Measurements from ENCODE around the gene SUPT20HL1.
"Not testable (repeated sequence)": the region's sequence is repeated elsewhere in the genome, so short reads cannot be mapped to it uniquely, and the experiment has no call there.

SUPT20HL1 gene

DNA sequence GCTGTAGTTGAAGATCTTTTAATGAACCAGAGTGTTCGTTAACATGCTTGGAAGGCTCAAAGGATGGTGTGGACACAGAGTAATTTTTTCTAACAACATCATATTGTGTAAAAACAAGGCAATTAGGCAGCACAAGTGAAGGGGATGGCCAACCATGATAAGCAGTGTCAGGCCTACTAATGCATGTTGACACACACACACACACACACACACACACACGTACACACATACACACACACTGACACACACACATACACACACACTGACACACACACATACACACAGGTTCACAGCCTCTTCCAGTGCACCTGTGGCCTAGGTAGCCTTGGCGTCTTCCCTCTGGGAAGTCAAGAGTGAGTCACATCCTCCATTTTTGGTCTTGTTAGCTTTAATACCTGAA is at the start of gene SUPT20HL1:
Gene SUPT20HL1 (plus strand): TSS at position 368 of the 400 bp plus-strand sequence. CDS start 2,122 bp downstream, outside the sequence.
- in situ Hi-C loops (cut with HindIII; ENCODE audit: low sequenced_read_pairs): no loop called here

DNA sequence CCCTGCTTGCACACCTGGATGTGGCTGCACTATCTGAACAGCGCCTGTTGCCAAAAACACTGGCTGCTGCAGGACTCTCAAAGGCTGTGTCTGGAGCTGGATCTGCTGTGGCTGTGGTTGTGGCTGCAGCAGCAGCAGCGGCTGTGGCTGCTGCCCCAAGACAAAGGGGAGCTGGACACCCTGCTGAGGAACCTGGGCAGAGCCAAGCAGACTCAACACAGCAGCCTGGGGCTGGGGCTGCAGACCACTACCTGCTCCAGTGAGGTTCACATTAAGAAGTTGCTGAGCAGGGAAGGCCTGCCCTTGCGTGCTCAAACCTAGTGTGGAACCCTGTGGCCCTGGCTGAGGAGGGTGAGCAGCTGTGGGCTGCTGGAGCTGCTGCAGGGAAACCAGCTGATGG is 49.5 kb upstream of the SUPT20HL1 start:
- in situ Hi-C loops (cut with HindIII; ENCODE audit: low sequenced_read_pairs): not testable (repeated sequence)

- in situ Hi-C loops (cut with HindIII; ENCODE audit: low sequenced_read_pairs): not testable (repeated sequence)
Measured at GRCh38 chrX:24311507-24312248, 48.8 kb upstream of the SUPT20HL1 start.

DNA sequence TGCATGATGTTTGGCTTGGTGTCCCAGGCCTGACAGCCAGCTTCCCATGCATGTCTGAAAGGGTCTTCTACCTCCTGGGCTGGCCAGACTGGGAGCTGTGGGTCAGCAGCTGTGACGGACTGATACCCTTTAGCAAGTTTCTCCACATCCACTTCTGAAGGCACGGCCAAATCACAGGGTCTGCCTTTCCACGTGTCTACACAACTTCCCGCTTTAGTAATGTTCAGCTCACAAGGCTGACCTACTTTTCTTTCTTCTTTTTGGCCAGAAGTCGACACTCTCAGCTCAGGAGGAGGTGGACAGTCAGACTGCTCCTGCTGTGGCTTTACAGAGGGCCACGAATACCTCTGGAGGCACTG is 48.2 kb upstream of the SUPT20HL1 start:
- in situ Hi-C loops (cut with HindIII; ENCODE audit: low sequenced_read_pairs): not testable (repeated sequence)

GRCh38 chrX:24314019-24314635 is 46.3 kb upstream of the SUPT20HL1 start, which contains the start of gene SUPT20HL2:
Gene SUPT20HL2, minus strand, starts transcription at chrX:24314069. Its CDS starts 754 bp downstream, at chrX:24313315.
- in situ Hi-C loops (cut with HindIII; ENCODE audit: low sequenced_read_pairs): no loop called here

DNA sequence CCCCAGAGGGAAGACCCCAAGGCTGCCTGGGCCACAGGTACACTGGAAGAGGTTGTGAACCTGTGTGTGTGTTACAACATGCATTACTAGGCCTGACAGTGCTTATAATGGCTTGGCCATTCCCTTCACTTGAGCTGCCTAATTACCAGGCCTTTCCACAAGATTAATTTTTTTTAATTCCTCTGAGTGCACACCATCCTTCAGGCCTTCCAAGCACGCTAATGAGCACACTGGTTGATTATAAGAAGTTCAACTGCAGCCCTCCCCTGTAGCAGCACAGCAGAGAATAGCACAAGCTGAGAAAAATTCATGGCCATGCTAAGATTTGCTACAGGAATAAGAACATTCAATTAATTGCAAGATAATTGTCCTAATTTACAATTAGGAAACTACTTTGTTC is 44.3 kb upstream of the SUPT20HL1 start:
- in situ Hi-C loops (cut with HindIII; ENCODE audit: low sequenced_read_pairs): no loop called here

DNA sequence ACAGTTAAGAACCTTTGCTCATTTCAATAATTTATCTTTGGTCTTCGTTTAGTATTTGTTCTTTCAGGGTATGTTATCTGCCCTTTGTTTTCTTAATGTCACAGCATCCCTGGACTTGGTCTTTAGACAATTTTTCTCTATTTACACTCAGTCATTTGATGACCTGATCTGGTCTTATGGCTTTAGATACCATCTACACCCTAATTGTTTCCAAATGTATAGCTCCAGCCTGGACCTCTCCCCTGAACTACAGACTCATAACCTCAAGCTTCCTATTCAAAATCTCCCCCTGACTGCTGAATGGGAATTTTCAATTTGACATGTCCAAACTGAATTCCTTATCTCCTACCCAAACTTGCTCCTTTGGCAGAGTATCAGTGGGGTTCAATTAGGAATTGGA is 42.9 kb upstream of the SUPT20HL1 start:
- in situ Hi-C loops (cut with HindIII; ENCODE audit: low sequenced_read_pairs): no loop called here

DNA sequence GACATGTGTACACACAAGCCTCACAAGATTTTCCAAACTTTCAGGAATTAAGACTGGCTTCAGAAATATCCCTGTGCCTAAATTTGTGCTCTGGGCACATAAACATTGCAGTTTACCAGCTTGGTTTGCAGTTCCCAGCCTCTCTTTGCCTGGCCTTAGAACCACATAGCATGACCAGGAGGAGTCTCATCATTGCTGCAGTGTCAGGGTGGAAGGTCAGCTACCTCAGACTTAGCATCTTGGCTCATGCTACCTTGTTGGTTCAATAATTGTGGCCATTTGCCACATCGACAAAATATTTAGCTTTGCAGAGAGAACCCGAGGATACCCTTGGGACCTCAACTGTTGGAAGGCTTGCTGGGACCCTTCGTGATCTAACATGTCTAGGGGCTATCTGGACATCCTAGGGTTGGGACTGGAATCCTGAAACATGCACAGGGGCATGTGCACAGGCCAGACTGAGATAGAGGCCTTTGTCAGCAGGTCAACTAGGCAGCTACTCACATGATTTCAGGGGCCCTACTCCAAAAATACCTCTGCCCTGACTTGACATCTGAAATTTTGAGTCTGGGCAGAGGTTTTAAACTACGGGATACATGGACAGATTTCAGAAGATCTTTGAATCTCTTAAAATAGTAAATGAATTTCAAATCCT is 38.6 kb upstream of the SUPT20HL1 start:
- in situ Hi-C loops (cut with HindIII; ENCODE audit: low sequenced_read_pairs): no loop called here

DNA sequence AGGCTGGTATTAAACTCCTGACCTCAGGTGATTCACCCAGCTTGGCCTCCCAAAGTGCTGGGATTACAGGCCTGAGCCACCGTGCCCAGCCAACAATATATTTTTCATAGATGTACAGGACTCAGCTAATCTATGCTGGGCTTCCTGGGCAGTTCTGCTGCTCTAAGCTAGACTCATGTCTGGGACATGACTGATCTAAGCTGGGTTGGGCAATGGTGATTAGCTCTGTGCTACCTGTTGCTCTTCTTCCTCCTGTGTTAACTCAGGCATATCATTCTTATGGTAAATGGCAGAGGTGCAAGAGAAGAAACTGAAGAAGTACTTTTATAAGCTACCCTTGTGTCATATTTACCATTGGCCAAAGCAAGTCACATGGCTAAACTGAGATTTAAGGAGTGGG is 35.2 kb upstream of the SUPT20HL1 start:
- in situ Hi-C loops (cut with HindIII; ENCODE audit: low sequenced_read_pairs): no loop called here

DNA sequence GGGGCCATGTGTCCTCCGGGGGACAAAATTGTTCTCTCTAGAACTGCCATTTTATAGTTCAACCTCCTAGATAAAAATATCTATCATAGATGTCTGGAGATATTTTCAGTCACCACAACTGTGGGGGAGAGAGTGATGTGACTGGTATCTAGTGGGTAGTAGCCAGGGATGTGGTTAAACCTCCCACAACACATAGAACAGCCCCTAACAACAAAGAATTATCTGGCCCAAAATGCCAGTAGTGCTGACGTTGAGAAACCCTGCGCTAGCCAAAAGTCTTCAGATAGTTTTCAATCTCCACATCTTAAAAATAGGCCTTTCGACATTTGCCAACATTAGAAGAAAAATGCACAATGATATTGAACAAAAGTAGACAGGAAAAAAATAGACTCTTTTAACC is 27.6 kb upstream of the SUPT20HL1 start:
- in situ Hi-C loops (cut with HindIII; ENCODE audit: low sequenced_read_pairs): no loop called here

- in situ Hi-C loops (cut with HindIII; ENCODE audit: low sequenced_read_pairs): no loop called here
Measured at GRCh38 chrX:24333371-24333770, 27.1 kb upstream of the SUPT20HL1 start.

GRCh38 chrX:24334461-24334860 is 26.0 kb upstream of the SUPT20HL1 start:
- in situ Hi-C loops (cut with HindIII; ENCODE audit: low sequenced_read_pairs): no loop called here

- in situ Hi-C loops (cut with HindIII; ENCODE audit: low sequenced_read_pairs): no loop called here
Measured at GRCh38 chrX:24335871-24336270, 24.6 kb upstream of the SUPT20HL1 start.

DNA sequence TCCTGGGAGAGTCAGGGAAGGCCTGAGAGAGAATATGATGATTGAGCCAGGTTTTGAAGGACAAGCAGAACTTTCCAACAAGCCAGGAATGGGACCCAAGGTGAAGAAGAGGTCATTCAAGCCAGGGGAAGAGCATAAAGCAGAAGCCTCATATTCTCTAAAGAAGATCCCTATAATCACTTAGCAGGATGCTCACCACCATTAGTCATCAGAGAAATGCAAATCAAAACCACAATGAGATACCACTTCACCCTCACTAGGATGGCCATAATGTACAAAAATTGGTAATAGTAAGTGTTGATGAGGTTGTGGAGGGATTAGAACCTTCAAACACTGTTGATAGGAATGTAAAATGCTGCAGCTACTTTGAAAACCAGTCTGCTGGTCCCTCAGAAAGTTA is 20.5 kb upstream of the SUPT20HL1 start:
- in situ Hi-C loops (cut with HindIII; ENCODE audit: low sequenced_read_pairs): no loop called here

- in situ Hi-C loops (cut with HindIII; ENCODE audit: low sequenced_read_pairs): no loop called here
Measured at GRCh38 chrX:24340501-24340900, 19.9 kb upstream of the SUPT20HL1 start.

DNA sequence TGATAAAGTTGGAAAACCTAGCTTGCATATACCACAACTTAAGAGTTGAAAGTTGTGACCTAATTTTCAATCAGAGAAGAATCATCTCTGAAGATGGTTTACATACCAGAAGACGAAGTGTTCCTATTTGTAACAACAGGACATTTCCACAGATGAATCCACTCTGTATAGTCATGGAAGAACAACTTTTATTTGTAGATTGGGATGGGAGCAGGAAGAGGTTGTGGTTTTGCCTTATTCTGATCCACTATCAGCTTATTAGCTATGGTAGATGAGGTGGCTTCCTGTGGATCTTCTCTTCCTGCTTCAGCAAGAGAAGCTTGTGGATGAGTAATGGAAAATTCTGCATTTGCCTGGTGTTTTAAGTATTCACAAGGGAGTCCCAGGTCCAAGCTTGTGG is 18.6 kb upstream of the SUPT20HL1 start:
- in situ Hi-C loops (cut with HindIII; ENCODE audit: low sequenced_read_pairs): no loop called here

DNA sequence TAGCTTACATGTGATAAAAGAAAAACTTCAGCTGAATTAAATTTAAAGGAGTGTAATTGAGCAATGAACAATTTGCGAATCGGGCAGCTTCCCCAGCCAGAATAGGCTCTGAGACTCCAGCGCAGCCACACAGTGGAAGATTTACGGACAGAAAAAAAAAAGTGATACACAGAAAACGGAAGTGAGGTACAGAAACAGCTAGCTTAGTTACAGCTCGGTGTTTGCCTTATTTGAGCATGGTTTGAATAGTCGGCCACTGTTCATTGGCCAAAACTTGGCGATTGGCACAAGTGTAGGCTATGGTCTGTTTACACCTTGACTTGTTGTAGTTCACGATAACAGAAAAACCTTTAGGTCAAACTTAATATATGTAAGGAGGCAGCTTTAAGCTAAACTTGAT is 16.7 kb upstream of the SUPT20HL1 start:
- in situ Hi-C loops (cut with HindIII; ENCODE audit: low sequenced_read_pairs): no loop called here

GRCh38 chrX:24347881-24348280 is 12.6 kb upstream of the SUPT20HL1 start:
- in situ Hi-C loops (cut with HindIII; ENCODE audit: low sequenced_read_pairs): no loop called here

GRCh38 chrX:24350217-24350616 is 10.2 kb upstream of the SUPT20HL1 start:
- in situ Hi-C loops (cut with HindIII; ENCODE audit: low sequenced_read_pairs): no loop called here

DNA sequence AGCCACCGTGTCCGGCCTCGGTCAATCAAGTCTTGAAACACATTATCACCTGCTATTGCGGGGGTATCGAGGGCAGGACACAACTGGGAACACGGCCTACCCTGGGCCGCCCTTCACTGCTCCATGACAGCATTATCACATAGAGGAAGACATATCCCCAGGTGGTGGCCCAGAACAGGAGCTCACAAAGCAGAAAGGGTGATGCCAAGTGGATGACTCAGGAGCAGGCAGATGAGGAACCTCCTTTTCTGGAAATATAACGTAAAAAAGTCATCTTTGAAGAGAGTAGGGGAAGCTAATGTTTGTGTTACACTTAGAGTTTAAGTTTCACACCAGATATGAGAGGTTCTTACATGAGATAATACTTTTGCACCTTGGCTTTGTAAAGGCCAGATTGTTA is 5.3 kb upstream of the SUPT20HL1 start:
- in situ Hi-C loops (cut with HindIII; ENCODE audit: low sequenced_read_pairs): no loop called here

GRCh38 chrX:24357106-24357505 is 3.3 kb upstream of the SUPT20HL1 start:
- in situ Hi-C loops (cut with HindIII; ENCODE audit: low sequenced_read_pairs): no loop called here

Measured in DLD1 (cell line).